Fibroblast of lung (primary cell): ENCODE data around the gene NACA.

Source experiments
- EZH2 ChIP-seq: IDR thresholded peaks from 2 replicates; pipeline ENCODE4 v1.5.1; 2012; ENCODE audit warnings: low read length, control low read depth, mild to moderate bottlenecking; ENCODE audit errors: missing control alignments
- TF ChIP-seq, protein P1 (sequence below), 2 donors: IDR thresholded peaks in 1 of 2; conservative IDR thresholded peaks in 1 of 2; 1 replicate in 1 of 2; 2 replicates in 1 of 2; pipeline ENCODE4 v1.5.1; 2011 to 2012; ENCODE audit warnings: low read length in 2 of 2, control low read depth in 1 of 2, inconsistent platforms in 1 of 2, low read depth in 1 of 2, mild to moderate bottlenecking in 1 of 2

DNA sequence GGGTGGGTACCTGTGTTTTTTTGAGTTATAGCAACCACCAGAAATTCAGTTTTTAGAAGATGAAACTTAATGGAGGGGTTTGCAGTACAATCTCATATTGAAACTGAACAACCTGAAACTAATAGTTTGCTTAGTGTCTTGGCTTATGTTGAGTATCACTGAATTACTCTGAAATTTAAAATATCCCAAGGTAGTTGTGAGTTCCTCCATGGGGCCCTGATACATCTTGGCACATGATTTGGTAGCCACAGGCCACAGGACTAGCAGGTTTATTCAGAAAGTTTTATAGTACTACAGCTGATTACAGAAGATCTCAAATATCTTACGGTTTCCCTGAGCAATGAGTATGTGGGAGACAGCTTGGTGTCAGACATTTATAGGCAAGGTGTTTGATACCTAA, 47.4 kb downstream of the NACA start:
- TF ChIP-seq, protein P1, sequence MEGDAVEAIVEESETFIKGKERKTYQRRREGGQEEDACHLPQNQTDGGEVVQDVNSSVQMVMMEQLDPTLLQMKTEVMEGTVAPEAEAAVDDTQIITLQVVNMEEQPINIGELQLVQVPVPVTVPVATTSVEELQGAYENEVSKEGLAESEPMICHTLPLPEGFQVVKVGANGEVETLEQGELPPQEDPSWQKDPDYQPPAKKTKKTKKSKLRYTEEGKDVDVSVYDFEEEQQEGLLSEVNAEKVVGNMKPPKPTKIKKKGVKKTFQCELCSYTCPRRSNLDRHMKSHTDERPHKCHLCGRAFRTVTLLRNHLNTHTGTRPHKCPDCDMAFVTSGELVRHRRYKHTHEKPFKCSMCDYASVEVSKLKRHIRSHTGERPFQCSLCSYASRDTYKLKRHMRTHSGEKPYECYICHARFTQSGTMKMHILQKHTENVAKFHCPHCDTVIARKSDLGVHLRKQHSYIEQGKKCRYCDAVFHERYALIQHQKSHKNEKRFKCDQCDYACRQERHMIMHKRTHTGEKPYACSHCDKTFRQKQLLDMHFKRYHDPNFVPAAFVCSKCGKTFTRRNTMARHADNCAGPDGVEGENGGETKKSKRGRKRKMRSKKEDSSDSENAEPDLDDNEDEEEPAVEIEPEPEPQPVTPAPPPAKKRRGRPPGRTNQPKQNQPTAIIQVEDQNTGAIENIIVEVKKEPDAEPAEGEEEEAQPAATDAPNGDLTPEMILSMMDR (conservative IDR thresholded peaks at IDR 0.05 in 1 of 2, IDR thresholded peaks at IDR 0.05 in 1 of 2; ENCODE audit: low read depth in 1 of 2, low read length in 2 of 2), result no peak
- TF ChIP-seq EZH2, result no peak
